K562 (cell line): Measurements from ENCODE around the gene CDH2. TPM values are rescaled to one million over a fixed set of nuclear protein-coding genes. Genes with fewer than 3 reads are reported as not detected.

Experiments
- ASH1L ChIP-seq: fragments of 450-650 bp; IDR thresholded peaks from 2 replicates; pipeline ENCODE4 v1.6.1; 2018; ENCODE audit warnings: borderline replicate concordance, mild to moderate bottlenecking, low read depth; ENCODE audit not compliant: partially characterized antibody
- SLC30A9 ChIP-seq: fragments of 250-450 bp; sonication (Bioruptor Pico); IDR thresholded peaks from 2 replicates; pipeline ENCODE4 v1.8.0; 2022; ENCODE audit warnings: mild to moderate bottlenecking, moderate library complexity
- TCF7 ChIP-seq: sonication (generic); IDR thresholded peaks from 2 replicates; pipeline ENCODE4 v1.6.1; 2016; ENCODE audit warnings: antibody characterized with exemption, borderline replicate concordance
- polyA plus RNA-seq, 8 experiments: library from polyadenylated mRNA; depleted of rRNA in 4 of 8; stranded (reverse) in 5 of 8; unstranded in 3 of 8; fragments of >200 nt; fragmentation: Nextera tagmentation in 2 of 8; fragmentation: Illumina TruSeq in 1 of 8; extraction: Ambion mirVana in 2 of 8; extraction: Trizol in 1 of 8; gene quantifications; 2 replicates each; pipeline versions ENCODE4 v1.2.1 to v1.2.3, GENCODE V29; 2011 to 2014; ENCODE audit warnings: inconsistent platforms in 1 of 8, missing spikeins in 1 of 8
- total RNA-seq, 7 experiments: library from RNA; depleted of rRNA in 6 of 7; stranded (reverse); fragments of >200 nt in 6 of 7; fragmentation: Illumina TruSeq in 2 of 7; extraction: Trizol in 2 of 7; gene quantifications; 2 replicates each; pipeline versions ENCODE4 v1.2.1 to v1.2.3, GENCODE V29; 2011 to 2021; ENCODE audit warnings: low replicate concordance in 1 of 7
- TF ChIP-seq, protein P1 (sequence below): fragments of 450-650 bp; IDR thresholded peaks from 2 replicates; pipeline ENCODE4 v1.6.1; 2016; ENCODE audit warnings: mild to moderate bottlenecking, moderate library complexity

CDH2 gene
- total and polyA plus RNA-seq, 9 of the 15 experiments (the other 6 are each of a cell fraction or from before 2014, with no cell fraction given) = 0.04 TPM; not detected in 8

DNA sequence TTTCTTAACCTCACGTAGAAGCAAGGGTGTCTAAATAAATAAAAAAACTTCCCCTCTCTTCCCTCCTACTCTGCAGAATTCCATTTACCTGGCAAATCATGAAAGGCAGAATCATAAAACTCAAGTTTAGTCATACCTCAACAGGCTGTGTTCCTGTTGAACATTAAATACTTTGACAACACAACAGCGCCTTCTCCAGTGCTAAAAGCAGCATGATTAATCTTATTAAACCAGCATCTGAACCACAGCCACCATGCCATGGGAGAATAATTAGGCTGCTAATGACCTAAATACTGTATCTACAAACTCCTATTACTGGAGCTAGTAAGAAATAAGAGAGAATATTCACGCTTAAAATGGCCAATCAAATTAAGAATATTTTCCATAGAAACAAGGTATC is 68.1 kb downstream of the CDH2 start (continued):
- TF ChIP-seq, protein P1, sequence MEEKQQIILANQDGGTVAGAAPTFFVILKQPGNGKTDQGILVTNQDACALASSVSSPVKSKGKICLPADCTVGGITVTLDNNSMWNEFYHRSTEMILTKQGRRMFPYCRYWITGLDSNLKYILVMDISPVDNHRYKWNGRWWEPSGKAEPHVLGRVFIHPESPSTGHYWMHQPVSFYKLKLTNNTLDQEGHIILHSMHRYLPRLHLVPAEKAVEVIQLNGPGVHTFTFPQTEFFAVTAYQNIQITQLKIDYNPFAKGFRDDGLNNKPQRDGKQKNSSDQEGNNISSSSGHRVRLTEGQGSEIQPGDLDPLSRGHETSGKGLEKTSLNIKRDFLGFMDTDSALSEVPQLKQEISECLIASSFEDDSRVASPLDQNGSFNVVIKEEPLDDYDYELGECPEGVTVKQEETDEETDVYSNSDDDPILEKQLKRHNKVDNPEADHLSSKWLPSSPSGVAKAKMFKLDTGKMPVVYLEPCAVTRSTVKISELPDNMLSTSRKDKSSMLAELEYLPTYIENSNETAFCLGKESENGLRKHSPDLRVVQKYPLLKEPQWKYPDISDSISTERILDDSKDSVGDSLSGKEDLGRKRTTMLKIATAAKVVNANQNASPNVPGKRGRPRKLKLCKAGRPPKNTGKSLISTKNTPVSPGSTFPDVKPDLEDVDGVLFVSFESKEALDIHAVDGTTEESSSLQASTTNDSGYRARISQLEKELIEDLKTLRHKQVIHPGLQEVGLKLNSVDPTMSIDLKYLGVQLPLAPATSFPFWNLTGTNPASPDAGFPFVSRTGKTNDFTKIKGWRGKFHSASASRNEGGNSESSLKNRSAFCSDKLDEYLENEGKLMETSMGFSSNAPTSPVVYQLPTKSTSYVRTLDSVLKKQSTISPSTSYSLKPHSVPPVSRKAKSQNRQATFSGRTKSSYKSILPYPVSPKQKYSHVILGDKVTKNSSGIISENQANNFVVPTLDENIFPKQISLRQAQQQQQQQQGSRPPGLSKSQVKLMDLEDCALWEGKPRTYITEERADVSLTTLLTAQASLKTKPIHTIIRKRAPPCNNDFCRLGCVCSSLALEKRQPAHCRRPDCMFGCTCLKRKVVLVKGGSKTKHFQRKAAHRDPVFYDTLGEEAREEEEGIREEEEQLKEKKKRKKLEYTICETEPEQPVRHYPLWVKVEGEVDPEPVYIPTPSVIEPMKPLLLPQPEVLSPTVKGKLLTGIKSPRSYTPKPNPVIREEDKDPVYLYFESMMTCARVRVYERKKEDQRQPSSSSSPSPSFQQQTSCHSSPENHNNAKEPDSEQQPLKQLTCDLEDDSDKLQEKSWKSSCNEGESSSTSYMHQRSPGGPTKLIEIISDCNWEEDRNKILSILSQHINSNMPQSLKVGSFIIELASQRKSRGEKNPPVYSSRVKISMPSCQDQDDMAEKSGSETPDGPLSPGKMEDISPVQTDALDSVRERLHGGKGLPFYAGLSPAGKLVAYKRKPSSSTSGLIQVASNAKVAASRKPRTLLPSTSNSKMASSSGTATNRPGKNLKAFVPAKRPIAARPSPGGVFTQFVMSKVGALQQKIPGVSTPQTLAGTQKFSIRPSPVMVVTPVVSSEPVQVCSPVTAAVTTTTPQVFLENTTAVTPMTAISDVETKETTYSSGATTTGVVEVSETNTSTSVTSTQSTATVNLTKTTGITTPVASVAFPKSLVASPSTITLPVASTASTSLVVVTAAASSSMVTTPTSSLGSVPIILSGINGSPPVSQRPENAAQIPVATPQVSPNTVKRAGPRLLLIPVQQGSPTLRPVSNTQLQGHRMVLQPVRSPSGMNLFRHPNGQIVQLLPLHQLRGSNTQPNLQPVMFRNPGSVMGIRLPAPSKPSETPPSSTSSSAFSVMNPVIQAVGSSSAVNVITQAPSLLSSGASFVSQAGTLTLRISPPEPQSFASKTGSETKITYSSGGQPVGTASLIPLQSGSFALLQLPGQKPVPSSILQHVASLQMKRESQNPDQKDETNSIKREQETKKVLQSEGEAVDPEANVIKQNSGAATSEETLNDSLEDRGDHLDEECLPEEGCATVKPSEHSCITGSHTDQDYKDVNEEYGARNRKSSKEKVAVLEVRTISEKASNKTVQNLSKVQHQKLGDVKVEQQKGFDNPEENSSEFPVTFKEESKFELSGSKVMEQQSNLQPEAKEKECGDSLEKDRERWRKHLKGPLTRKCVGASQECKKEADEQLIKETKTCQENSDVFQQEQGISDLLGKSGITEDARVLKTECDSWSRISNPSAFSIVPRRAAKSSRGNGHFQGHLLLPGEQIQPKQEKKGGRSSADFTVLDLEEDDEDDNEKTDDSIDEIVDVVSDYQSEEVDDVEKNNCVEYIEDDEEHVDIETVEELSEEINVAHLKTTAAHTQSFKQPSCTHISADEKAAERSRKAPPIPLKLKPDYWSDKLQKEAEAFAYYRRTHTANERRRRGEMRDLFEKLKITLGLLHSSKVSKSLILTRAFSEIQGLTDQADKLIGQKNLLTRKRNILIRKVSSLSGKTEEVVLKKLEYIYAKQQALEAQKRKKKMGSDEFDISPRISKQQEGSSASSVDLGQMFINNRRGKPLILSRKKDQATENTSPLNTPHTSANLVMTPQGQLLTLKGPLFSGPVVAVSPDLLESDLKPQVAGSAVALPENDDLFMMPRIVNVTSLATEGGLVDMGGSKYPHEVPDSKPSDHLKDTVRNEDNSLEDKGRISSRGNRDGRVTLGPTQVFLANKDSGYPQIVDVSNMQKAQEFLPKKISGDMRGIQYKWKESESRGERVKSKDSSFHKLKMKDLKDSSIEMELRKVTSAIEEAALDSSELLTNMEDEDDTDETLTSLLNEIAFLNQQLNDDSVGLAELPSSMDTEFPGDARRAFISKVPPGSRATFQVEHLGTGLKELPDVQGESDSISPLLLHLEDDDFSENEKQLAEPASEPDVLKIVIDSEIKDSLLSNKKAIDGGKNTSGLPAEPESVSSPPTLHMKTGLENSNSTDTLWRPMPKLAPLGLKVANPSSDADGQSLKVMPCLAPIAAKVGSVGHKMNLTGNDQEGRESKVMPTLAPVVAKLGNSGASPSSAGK = no peak
- TF ChIP-seq ASH1L = no peak
- no peak for TF ChIP-seq TCF7
- TF ChIP-seq SLC30A9 (CRISPR knock-in tag) = no peak
